Activated T-cell treated with anti-CD3 and anti-CD28 coated beads, Interleukin-2, amount 50 U/mL, for 4 hours (primary cell): ENCODE measurements around the gene FUT1. TPM values are rescaled to one million over a fixed set of nuclear protein-coding genes. Genes with fewer than 3 reads are reported as not detected.
A peak's percentile ranks its signal among the peaks of the same experiment; 100 is the strongest.
"Not testable (repeated sequence)": the region's sequence is repeated elsewhere in the genome, so short reads cannot be mapped to it uniquely, and the experiment has no call there.

ENCODE experiments used
- ATAC-seq, 2 donors: fragments of 200-7000 bp; cut with Tn5 transposase; one replicate each; pipeline ENCODE4 v1.10.0; 2021
- DNase-seq: peaks from one replicate; pipeline ENCODE4 v3.0.0-alpha.2; 2020
- H3K27me3 Mint-ChIP-seq: one replicate; pipeline ENCODE4 v1.8.0; 2021; ENCODE audit warnings: low read depth, mixed read lengths
- H3K36me3 Mint-ChIP-seq: one replicate; pipeline ENCODE4 v1.8.0; 2022; ENCODE audit warnings: mixed read lengths; ENCODE audit not compliant: insufficient read depth
- H3K4me1 Mint-ChIP-seq: one replicate; pipeline ENCODE4 v1.8.0; 2021; ENCODE audit warnings: low read depth, mixed read lengths
- H3K4me3 Mint-ChIP-seq: one replicate; pipeline ENCODE4 v1.8.0; 2021; ENCODE audit warnings: mild to moderate bottlenecking, moderate library complexity, mixed read lengths
- H3K9me3 Mint-ChIP-seq: one replicate; pipeline ENCODE4 v1.8.0; 2021; ENCODE audit warnings: mixed read lengths
- total RNA-seq, 3 donors: library from RNA; stranded (reverse); gene quantifications; one replicate each; pipeline ENCODE4 v1.2.1, GENCODE V29; 2021

Gene FUT1
- total RNA-seq, 3 donors from 2014 or later = 0.13 to 0.22 (median 0.18) TPM

- H3K9me3 Mint-ChIP-seq = no peaks in the 10 kb centered on the region
- no peaks in the 10 kb centered on the region for H3K27me3 Mint-ChIP-seq
- DNase-seq (no peak), ATAC-seq (no peak)
- peak within 1 kb of the TSS; percentile 87 for H3K4me3 Mint-ChIP-seq
- H3K36me3 Mint-ChIP-seq = no peaks in the 10 kb centered on the region
- H3K4me1 Mint-ChIP-seq = peaks cover 12% of the 10 kb centered on the region
Observed at GRCh38 chr19:48719263-48720171, 32.9 kb downstream of the FUT1 start, which contains the start of gene MAMSTR. TSS of gene MAMSTR (minus strand) at chr19:48719725. CDS start at chr19:48719031, 694 bp downstream.

GRCh38 chr19:48718711-48719231, 33.7 kb downstream of the FUT1 start:
- H3K36me3 Mint-ChIP-seq = no peaks in the 10 kb centered on the region
- H3K27me3 Mint-ChIP-seq = no peaks in the 10 kb centered on the region
- no peak for DNase-seq
- no peaks in the 10 kb centered on the region for H3K9me3 Mint-ChIP-seq
- ATAC-seq = no peak
- peak overlapping the region; percentile 29 for H3K4me3 Mint-ChIP-seq
- H3K4me1 Mint-ChIP-seq = peaks cover 15% of the 10 kb centered on the region

GRCh38 chr19:48718106-48718505, 34.3 kb downstream of the FUT1 start:
- not testable (repeated sequence) for H3K9me3 Mint-ChIP-seq, H3K36me3 Mint-ChIP-seq, H3K27me3 Mint-ChIP-seq, DNase-seq, H3K4me3 Mint-ChIP-seq, ATAC-seq
- H3K4me1 Mint-ChIP-seq = peaks cover 19% of the 10 kb centered on the region

GRCh38 chr19:48716562-48717291, 35.7 kb downstream of the FUT1 start:
- DNase-seq = no peak
- Mint-ChIP-seq H3K4me1 (peaks cover 19% of the 10 kb centered on the region), H3K9me3 (no peaks in the 10 kb centered on the region), H3K36me3 (no peaks in the 10 kb centered on the region), H3K27me3 (no peaks in the 10 kb centered on the region), H3K4me3 (no peak overlapping the region)
- no peak for ATAC-seq

- H3K36me3 Mint-ChIP-seq = peaks cover 2% of the 10 kb centered on the region
- H3K9me3 Mint-ChIP-seq = no peaks in the 10 kb centered on the region
- peak overlapping the region; percentile 31 for H3K4me3 Mint-ChIP-seq
- DNase-seq = no peak
- no peaks in the 10 kb centered on the region for H3K27me3 Mint-ChIP-seq
- H3K4me1 Mint-ChIP-seq = peaks cover 13% of the 10 kb centered on the region
- no peak for ATAC-seq
Observed at GRCh38 chr19:48715681-48716171, 36.7 kb downstream of the FUT1 start.

GRCh38 chr19:48714759-48715675, 37.4 kb downstream of the FUT1 start:
- Mint-ChIP-seq H3K9me3 (no peaks in the 10 kb centered on the region), H3K4me3 (peak overlapping the region; percentile 85), H3K4me1 (peaks cover 12% of the 10 kb centered on the region), H3K27me3 (no peaks in the 10 kb centered on the region), H3K36me3 (peaks cover 2% of the 10 kb centered on the region)
- ATAC-seq = no peak
- no peak for DNase-seq

- Mint-ChIP-seq H3K4me3 (peak overlapping the region; percentile 85), H3K4me1 (peaks cover 12% of the 10 kb centered on the region), H3K27me3 (no peaks in the 10 kb centered on the region), H3K9me3 (no peaks in the 10 kb centered on the region), H3K36me3 (peaks cover 2% of the 10 kb centered on the region)
- DNase-seq (peak; percentile 93), ATAC-seq (peak; percentile 94)
Observed at GRCh38 chr19:48713864-48714755, 38.3 kb downstream of the FUT1 start.

GRCh38 chr19:48713041-48713863, 39.2 kb downstream of the FUT1 start:
- ATAC-seq (no peak), DNase-seq (no peak)
- Mint-ChIP-seq H3K27me3 (no peaks in the 10 kb centered on the region), H3K36me3 (peaks cover 2% of the 10 kb centered on the region), H3K4me1 (peaks cover 12% of the 10 kb centered on the region), H3K4me3 (peak overlapping the region; percentile 85), H3K9me3 (no peaks in the 10 kb centered on the region)

- Mint-ChIP-seq H3K9me3 (no peaks in the 10 kb centered on the region), H3K4me1 (peaks cover 12% of the 10 kb centered on the region), H3K27me3 (no peaks in the 10 kb centered on the region), H3K36me3 (peaks cover 5% of the 10 kb centered on the region), H3K4me3 (no peak overlapping the region)
- DNase-seq = no peak
- no peak for ATAC-seq
Observed at GRCh38 chr19:48711106-48711662, 41.3 kb downstream of the FUT1 start.

GRCh38 chr19:48708471-48708870, 44.0 kb downstream of the FUT1 start:
- Mint-ChIP-seq H3K36me3 (peaks cover 12% of the 10 kb centered on the region), H3K9me3 (no peaks in the 10 kb centered on the region), H3K4me3 (no peak overlapping the region), H3K27me3 (no peaks in the 10 kb centered on the region), H3K4me1 (peaks cover under 1% of the 10 kb centered on the region)
- DNase-seq (no peak), ATAC-seq (no peak)

- Mint-ChIP-seq H3K4me3 (no peak overlapping the region), H3K27me3 (no peaks in the 10 kb centered on the region), H3K4me1 (no peaks in the 10 kb centered on the region), H3K9me3 (no peaks in the 10 kb centered on the region), H3K36me3 (peaks cover 21% of the 10 kb centered on the region)
- ATAC-seq (no peak), DNase-seq (no peak)
Observed at GRCh38 chr19:48705431-48705830, 47.0 kb downstream of the FUT1 start.

- Mint-ChIP-seq H3K4me3 (no peak overlapping the region), H3K27me3 (peaks cover 2% of the 10 kb centered on the region), H3K9me3 (no peaks in the 10 kb centered on the region), H3K36me3 (peaks cover 21% of the 10 kb centered on the region), H3K4me1 (no peaks in the 10 kb centered on the region)
- DNase-seq (no peak), ATAC-seq (no peak)
Observed at GRCh38 chr19:48703316-48703715, 49.1 kb downstream of the FUT1 start.
